SK-N-MC (cell line): ENCODE results near the gene PRTFDC1.

ENCODE experiments used
- EZH2 ChIP-seq: fragments of 200-600 bp; sonication (generic); IDR thresholded peaks from one replicate; pipeline ENCODE4 v1.6.1; 2017; ENCODE audit warnings: antibody characterized with exemption
- POLR2AphosphoS5 ChIP-seq: IDR thresholded peaks from 2 replicates; pipeline ENCODE4 v1.6.1; 2012; ENCODE audit warnings: mild to moderate bottlenecking, low read depth, low read length, borderline replicate concordance

DNA sequence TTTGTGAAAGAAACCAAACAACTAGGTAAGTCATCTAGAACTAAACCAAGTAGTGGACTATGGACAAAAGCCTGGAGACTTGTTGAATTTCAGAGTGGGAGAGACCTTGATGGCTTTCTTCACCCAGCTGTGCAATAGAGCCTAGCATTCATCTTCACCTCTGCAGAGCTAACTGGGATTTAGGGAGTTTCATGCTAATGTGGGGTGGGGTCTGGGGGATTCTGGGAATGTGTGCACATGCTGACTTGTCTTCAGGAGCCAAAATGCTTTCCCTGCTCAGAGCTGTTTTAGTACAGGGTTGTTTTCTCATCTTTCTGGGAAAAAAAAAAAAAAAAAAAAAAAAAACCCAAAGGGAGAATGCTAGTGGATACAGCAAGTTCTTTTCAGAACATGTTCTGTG, 147.4 kb downstream of the PRTFDC1 start:
- TF ChIP-seq EZH2 (no peak), POLR2AphosphoS5 (no peak)
